GM18870 (cell line): ENCODE measurements around the gene ARVCF.
"Not testable (repeated sequence)": the region's sequence is repeated elsewhere in the genome, so short reads cannot be mapped to it uniquely, and the experiment has no call there.

Experiments
- ATAC-seq: cut with Tn5 transposase; IDR thresholded peaks from one replicate; pipeline ENCODE4 v1.9.1; 2021; ENCODE audit warnings: moderate library complexity; ENCODE audit not compliant: unreplicated experiment

ARVCF gene

GRCh38 chr22:19940536-19941364 lies 75.9 kb downstream of the ARVCF start:
- ATAC-seq = no peak

GRCh38 chr22:19937616-19938473 lies 78.8 kb downstream of the ARVCF start:
- no peak for ATAC-seq

- no peak for ATAC-seq
Observed at GRCh38 chr22:19936513-19936912, 80.1 kb downstream of the ARVCF start.

- not testable (repeated sequence) for ATAC-seq
Observed at GRCh38 chr22:19935123-19935718, 81.4 kb downstream of the ARVCF start.

GRCh38 chr22:19933341-19934241 lies 83.0 kb downstream of the ARVCF start:
- no peak for ATAC-seq

- ATAC-seq = no peak
Observed at GRCh38 chr22:19932367-19933206, 84.0 kb downstream of the ARVCF start.

- ATAC-seq = no peak
Observed at GRCh38 chr22:19931514-19931913, 85.1 kb downstream of the ARVCF start.

GRCh38 chr22:19930551-19931486 lies 85.8 kb downstream of the ARVCF start:
- no peak for ATAC-seq

- ATAC-seq = no peak
Observed at GRCh38 chr22:19929586-19930550, 86.8 kb downstream of the ARVCF start.

- no peak for ATAC-seq
Observed at GRCh38 chr22:19928207-19928606, 88.4 kb downstream of the ARVCF start.

- no peak for ATAC-seq
Observed at GRCh38 chr22:19927696-19928095, 88.9 kb downstream of the ARVCF start.

- not testable (repeated sequence) for ATAC-seq
Observed at GRCh38 chr22:19926028-19926427, 90.6 kb downstream of the ARVCF start.

GRCh38 chr22:19923914-19924513 lies 92.6 kb downstream of the ARVCF start:
- no peak for ATAC-seq

GRCh38 chr22:19921544-19922081 lies 95.0 kb downstream of the ARVCF start:
- no peak for ATAC-seq
